GM12872 (cell line): ENCODE data around the gene OTUB1.

Experiments used
- TF ChIP-seq, protein P1 (sequence below): IDR thresholded peaks from 3 replicates; pipeline ENCODE4 v1.5.1; 2011; ENCODE audit warnings: low read depth, mild to moderate bottlenecking, low read length, moderate library complexity; ENCODE audit not compliant: insufficient read depth

Gene OTUB1

DNA sequence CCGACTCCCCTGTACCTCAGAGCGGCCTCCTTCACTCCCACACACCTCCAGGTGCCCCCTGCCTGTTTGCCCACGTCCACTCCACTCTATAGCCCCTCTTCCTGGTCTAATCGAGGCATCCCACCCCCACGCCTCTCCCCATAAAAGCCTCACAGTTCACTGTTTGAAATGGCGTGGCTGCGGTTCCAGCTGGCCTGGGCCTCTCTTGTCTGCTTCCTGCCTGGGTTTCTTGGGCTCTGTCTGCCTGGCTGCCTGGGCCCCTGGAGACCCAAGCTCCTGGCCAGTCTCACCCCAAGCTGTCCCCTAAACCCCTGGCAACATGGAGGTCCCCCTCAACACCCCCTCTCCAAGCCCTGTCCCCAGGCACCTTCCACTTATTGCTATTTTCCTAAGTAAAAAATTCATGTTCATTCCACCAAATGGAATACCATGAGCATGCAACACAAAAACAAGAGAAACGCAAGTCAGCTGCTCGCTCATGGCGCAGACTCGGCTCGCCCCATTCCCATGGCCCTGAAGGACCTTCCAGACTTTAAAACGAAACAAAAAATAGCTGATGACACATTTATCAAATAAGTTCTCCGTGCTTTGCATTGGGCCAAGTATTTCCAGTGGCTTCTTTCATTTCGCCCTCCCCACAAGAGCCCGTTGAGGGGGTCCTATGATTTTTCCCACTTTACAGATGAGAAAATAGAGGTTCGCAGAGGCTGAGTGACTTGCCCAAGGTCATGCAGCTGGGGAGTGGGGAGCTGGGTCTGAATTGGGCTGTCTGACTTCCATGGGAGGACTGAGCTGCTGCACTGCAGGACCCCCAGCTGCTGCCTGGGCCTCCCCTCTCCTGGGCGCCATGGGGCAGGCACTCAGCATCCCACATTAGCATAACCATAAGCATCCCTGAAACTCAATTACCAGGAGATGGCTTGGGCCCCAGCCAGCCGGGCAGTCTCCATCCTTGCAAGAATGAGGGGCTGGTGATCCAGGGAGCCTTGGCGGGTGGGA lies 37.8 kb downstream of the OTUB1 start:
- TF ChIP-seq, protein P1, sequence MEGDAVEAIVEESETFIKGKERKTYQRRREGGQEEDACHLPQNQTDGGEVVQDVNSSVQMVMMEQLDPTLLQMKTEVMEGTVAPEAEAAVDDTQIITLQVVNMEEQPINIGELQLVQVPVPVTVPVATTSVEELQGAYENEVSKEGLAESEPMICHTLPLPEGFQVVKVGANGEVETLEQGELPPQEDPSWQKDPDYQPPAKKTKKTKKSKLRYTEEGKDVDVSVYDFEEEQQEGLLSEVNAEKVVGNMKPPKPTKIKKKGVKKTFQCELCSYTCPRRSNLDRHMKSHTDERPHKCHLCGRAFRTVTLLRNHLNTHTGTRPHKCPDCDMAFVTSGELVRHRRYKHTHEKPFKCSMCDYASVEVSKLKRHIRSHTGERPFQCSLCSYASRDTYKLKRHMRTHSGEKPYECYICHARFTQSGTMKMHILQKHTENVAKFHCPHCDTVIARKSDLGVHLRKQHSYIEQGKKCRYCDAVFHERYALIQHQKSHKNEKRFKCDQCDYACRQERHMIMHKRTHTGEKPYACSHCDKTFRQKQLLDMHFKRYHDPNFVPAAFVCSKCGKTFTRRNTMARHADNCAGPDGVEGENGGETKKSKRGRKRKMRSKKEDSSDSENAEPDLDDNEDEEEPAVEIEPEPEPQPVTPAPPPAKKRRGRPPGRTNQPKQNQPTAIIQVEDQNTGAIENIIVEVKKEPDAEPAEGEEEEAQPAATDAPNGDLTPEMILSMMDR, result no peak

GRCh38 chr11:64025205-64025604 lies 39.0 kb downstream of the OTUB1 start:
- TF ChIP-seq, protein P1, result no peak

DNA sequence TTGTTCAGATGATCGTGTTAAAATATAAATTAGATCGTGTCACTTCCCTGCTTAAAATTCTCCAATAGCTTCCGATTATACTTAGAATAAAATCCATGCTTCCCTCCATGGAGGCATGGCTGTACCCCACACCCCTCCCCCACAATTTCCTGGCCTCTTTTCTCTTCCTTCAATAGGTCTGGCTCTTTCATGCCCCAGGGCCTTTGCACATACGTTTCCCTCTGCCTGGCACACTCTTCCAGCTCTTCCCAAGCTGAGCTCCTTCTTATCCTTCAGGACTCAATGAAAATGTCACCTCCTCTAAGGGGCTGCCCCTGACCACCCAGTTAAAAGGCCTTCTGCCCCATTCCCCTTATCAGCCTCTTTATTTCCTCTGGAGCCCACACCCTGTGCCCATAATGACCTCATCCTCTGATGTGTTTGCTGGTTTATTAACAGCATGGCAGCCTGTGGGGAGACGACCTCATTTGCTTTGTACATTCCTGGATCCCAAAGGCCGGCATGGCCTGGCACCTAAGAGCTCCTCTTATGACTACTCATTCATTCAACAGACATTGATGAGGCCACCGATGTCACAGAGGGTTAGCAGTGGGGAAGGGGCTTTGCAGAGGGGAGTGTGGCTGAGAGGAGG lies 40.5 kb downstream of the OTUB1 start:
- TF ChIP-seq, protein P1, result no peak

DNA sequence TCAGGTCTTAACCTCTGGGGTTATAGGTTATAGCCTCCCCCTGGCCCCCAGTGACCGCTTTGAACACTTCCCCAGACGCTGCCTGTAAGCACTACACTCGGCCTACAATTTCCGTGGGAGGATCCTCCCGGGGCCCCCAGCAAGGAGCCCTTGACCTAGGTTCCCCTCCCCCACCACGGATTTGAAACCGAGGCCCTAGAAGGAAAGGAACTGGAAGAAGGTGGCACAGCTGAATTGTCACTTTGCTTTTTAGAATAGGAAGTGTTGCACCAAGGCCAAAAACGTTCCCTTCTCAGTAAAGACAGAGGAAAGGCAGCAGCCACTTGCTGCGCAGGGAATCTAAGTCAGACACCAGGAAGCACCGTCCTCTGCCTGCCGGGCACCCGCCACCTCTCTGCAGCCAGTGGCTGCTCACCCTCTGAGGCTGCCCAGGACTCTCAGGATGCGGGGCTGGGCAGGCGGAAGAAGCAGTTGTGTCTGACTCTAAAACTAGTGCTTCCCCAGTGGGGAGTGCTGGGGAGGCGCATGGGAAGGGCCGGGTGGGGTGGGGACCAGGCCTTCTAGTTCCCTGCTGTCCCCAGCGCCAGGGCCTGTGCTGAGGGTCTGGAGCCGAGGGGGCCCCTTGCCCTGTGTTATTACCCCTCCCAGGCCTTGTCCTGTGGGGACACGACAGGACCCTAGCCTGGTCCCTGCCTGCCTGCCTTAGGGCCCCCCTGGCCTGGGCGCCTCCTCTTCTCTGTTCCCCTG lies 41.6 kb downstream of the OTUB1 start:
- TF ChIP-seq, protein P1, result no peak

DNA sequence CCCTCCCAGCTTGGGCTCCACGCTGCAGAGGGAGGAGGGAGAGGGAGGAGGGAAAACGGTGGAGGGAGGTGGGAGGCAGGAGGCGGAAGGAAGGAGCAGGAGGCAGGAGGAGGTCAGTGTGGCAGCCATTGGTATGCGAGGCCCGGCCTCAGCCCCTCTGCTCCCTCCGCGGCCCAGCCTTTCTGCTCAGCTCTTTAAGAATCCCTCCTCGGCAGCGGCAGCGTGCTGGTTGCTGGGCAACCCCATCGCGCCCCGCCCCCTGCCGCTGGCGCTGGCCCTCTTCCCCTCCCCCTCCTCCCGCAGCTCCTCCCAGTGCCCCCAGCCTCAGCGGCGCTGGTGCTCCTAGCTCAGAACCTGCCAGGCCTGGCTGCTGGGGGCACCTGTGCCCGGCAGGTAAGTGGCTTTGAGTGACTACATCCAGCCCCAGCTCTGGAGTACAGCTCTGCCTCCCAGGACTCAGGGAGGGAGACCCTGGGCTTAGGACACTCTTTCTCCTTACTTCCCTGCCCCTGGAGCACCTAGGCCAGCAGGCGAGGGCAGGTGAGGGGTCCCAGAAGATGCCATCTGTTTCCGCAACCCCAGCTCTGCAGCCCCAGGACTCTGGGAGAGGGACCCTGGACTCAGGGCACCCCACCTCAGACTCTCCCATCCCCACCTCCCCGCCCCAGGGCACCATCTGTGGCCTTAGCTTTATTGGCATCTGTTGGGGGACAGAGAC lies 42.3 kb downstream of the OTUB1 start:
- TF ChIP-seq, protein P1, result no peak

DNA sequence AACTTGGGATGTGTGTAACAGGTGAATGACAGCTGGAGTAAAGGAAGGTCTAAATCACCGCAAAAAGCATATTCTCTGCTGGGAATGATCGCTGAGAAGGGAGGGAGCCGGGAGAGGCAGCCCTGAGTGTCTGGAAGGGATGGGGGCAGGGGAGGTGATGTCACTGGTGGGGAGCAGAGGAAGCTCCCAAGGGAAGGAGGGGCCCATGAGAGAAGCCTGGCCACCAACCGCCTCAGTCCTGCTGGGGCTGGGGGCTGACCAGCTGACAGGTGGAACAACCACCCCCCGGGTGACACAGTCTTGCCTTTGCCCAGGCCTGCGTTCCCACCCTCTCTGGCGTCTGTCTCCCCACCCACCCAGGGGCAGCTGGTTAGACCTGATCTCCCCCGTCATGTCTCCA lies 43.5 kb downstream of the OTUB1 start:
- TF ChIP-seq, protein P1, result no peak
